Esophagus muscularis mucosa (tissue), 3 donors: Measurements from ENCODE around the gene ASMTL.

Experiments
- CTCF ChIP-seq, 3 experiments: fragments of 200-600 bp in 2 of 3; fragments of 450-650 bp in 1 of 3; sonication (generic) in 2 of 3; IDR thresholded peaks; one replicate each; pipeline ENCODE4 v1.5.1; 2017 to 2019; ENCODE audit warnings: antibody characterized with exemption in 3 of 3, mild to moderate bottlenecking in 2 of 3, moderate library complexity in 1 of 3
- EP300 ChIP-seq: sonication (generic); formaldehyde crosslinking; IDR thresholded peaks from one replicate; pipeline ENCODE4 v1.6.1; 2017; ENCODE audit warnings: antibody characterized with exemption

DNA sequence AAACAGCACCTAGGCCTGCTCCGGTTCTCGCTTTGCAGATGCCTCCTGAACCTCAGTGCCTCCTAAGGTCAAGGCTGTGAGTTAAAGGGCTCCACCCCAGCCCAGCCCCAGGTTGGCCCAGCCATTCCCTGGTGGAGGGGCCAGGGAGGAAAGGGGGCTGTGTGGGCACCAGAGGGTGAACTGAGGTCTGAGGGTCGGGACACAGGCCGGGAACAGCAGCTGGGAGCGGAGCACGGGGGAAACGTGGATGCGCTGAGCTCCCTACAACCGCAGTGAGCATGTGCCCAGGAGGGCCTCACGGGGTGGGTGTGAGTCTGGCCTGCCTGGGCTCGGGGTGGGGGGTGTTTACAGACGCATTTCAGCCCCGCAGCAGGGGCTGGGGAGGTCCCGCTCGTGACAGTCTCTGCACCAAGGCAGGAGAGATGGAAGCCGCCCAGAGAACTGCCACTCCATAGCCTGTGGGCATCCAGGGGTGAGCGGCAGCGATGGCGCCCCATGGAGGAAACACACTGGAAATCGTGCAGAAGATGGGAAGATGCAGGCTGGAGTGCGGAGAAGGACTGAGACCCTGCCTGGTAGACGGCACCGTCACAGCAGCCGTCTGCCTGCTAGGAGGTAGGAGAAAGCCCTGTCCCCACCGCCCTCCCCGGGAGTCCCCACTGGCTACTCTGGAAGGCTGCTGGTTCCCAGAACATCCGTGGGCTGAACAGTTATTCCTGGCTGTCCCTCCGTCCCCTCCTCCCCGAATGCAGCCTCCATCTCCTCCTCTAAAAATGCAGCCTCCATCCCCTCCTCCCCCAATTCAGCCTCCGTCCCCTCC lies 50.9 kb downstream of the ASMTL start:
- TF ChIP-seq EP300 (no peak), CTCF (IDR thresholded peaks at IDR 0.05) (no peak)
